MM.1S (cell line): ENCODE results near the gene BCKDK.

Experiments used
- CTCF ChIP-seq: fragments of 300-600 bp; sonication (generic); IDR thresholded peaks from 2 replicates; pipeline ENCODE4 v1.5.1; 2016; ENCODE audit warnings: antibody characterized with exemption, low read length, mixed read lengths
- EZH2 ChIP-seq: fragments of 300-600 bp; sonication (generic); optimal IDR thresholded peaks from 2 replicates; pipeline ENCODE3; 2017; ENCODE audit warnings: low read depth, mild to moderate bottlenecking, antibody characterized with exemption, low read length, mixed read lengths
- EZH2phosphoT487 ChIP-seq: fragments of 300-600 bp; sonication (generic); IDR thresholded peaks from 2 replicates; pipeline ENCODE4 v1.6.1; 2018; ENCODE audit warnings: antibody characterized with exemption, low read length

- TF ChIP-seq CTCF = no peak
- no peak for TF ChIP-seq EZH2phosphoT487
- TF ChIP-seq EZH2 = no peak
Measured at GRCh38 chr16:31067342-31067741, 40.8 kb upstream of the BCKDK start.
